Loucy (cell line): Measurements from ENCODE around the gene CATSPERD.

Source experiments
- H2AFZ ChIP-seq: fragments of 200-600 bp; sonication (generic); 2 replicates; pipeline ENCODE4 v1.6.0; 2016; ENCODE audit warnings: antibody characterized with exemption, mild to moderate bottlenecking, low read length, moderate library complexity
- H3F3A ChIP-seq: fragments of 200-600 bp; 2 replicates; pipeline ENCODE4 v1.6.0; 2016; ENCODE audit warnings: antibody characterized with exemption, low read depth, mild to moderate bottlenecking
- H3K27me3 ChIP-seq: fragments of 200-600 bp; sonication (generic); 2 replicates; pipeline ENCODE4 v1.6.1; 2014; ENCODE audit warnings: low read length, mild to moderate bottlenecking; ENCODE audit not compliant: insufficient read depth, poor library complexity, severe bottlenecking
- H3K36me3 ChIP-seq: fragments of 200-600 bp; sonication (generic); 2 replicates; pipeline ENCODE4 v1.6.1; 2016; ENCODE audit warnings: low read length; ENCODE audit not compliant: insufficient read depth
- H3K4me1 ChIP-seq: fragments of 200-600 bp; sonication (generic); 2 replicates; pipeline ENCODE4 v1.5.1; 2014; ENCODE audit warnings: low read length, mild to moderate bottlenecking; ENCODE audit not compliant: insufficient read depth, poor library complexity, severe bottlenecking
- H3K4me2 ChIP-seq: fragments of 200-600 bp; sonication (generic); 2 replicates; pipeline ENCODE4 v1.6.0; 2014; ENCODE audit warnings: antibody characterized with exemption, low read length, low read depth, mild to moderate bottlenecking; ENCODE audit not compliant: poor library complexity, severe bottlenecking
- H3K4me3 ChIP-seq: fragments of 200-600 bp; sonication (generic); 2 replicates; pipeline ENCODE4 v1.5.1; 2014; ENCODE audit warnings: low read length, mild to moderate bottlenecking, mixed read lengths; ENCODE audit not compliant: poor library complexity, severe bottlenecking
- H3K79me2 ChIP-seq: fragments of 200-600 bp; sonication (generic); 2 replicates; pipeline ENCODE4 v1.6.1; 2014; ENCODE audit warnings: low read length; ENCODE audit not compliant: insufficient read depth
- H3K9ac ChIP-seq: fragments of 200-600 bp; sonication (generic); 2 replicates; pipeline ENCODE4 v1.6.0; 2014; ENCODE audit warnings: mild to moderate bottlenecking, low read depth, low read length, moderate library complexity; ENCODE audit not compliant: poor library complexity, severe bottlenecking
- H3K9me2 ChIP-seq: fragments of 200-600 bp; sonication (generic); replicated peaks from 2 replicates; pipeline ENCODE4 v1.6.1; 2016; ENCODE audit warnings: low read depth, low read length, mixed read lengths
- H3K9me3 ChIP-seq: fragments of 200-600 bp; sonication (generic); 2 replicates; pipeline ENCODE4 v1.6.1; 2014; ENCODE audit warnings: mild to moderate bottlenecking, antibody characterized with exemption, low read length, low read depth; ENCODE audit not compliant: insufficient read depth
- H4K20me1 ChIP-seq: fragments of 200-600 bp; sonication (generic); 2 replicates; pipeline ENCODE4 v1.6.0; 2014; ENCODE audit warnings: antibody characterized with exemption, low read length, mild to moderate bottlenecking; ENCODE audit not compliant: insufficient read depth, poor library complexity, severe bottlenecking
- EZH2phosphoT487 ChIP-seq: fragments of 200-600 bp; IDR thresholded peaks from 2 replicates; pipeline ENCODE4 v1.6.1; 2018; ENCODE audit warnings: antibody characterized with exemption, mild to moderate bottlenecking, moderate library complexity, borderline replicate concordance
- TF ChIP-seq, protein P1 (sequence below): fragments of 200-600 bp; sonication (generic); conservative IDR thresholded peaks from 2 replicates; pipeline ENCODE4 v1.5.1; 2014; ENCODE audit warnings: mild to moderate bottlenecking, antibody characterized with exemption, low read length

The CATSPERD gene

DNA sequence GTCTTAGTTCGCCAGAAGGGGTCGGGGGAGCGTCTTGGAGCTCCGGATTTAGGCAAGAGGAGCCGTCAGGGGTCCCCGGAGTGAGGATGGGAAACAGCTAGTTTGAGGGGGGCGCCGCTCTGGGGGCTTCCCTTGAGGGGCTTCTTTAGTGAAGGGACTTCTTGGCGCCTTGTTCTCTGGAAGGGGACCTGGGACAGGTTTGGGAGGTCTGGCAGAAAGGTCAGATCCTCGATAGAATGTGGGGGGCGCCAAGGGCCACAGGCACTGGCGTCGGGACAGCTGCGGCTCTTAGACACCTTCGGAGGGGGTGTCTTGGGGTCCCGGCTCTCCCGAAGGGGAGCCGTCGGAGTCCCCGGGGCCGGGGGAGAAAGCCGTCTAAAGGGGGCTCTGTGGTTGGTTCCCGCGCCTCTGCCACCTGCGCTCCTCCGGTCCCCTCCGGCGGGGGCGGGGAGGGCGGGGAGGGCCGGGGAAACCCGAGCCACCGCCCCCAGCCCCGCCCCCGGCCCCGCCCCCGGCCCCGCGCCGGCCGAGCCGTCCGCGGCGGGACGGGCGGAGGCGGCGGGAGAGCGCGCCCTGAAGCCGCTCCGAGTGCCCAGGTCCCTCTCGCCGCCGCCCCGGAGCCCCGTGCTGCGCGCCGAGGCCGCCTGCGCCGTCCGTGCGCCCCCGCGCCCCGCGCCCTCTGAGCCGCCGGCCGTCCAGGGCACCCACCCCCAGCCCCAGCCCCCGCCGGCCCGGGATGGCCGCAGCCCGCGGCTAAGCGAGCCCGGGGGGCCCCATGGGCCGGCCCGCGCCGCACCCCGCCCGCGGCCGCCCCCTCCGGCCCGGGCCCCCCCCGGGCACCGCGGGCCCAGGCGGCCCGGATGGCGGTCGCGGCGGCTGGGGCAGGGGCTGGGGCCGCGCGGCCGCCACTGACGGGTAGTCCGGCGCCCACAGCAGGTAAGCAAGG, 84.4 kb downstream of the CATSPERD start, which contains the start of gene NRTN:
TSS of gene NRTN (plus strand) at position 552 of the 946 bp plus-strand sequence. CDS start 19,099 bp downstream, outside the sequence.
- Histone ChIP-seq H3K79me2 (no peaks in the 10 kb centered on the region), H3K36me3 (no peaks in the 10 kb centered on the region), H3K4me3 (peak within 1 kb of the TSS; percentile 71), H3K9ac (peak within 1 kb of the TSS; percentile 73), H3F3A (no peaks in the 10 kb centered on the region), H3K9me2 (no peaks in the 10 kb centered on the region), H3K9me3 (no peaks in the 10 kb centered on the region), H2AFZ (peak within 1 kb of the TSS; percentile 93), H3K4me1 (peaks cover 5% of the 10 kb centered on the region), H4K20me1 (no peaks in the 10 kb centered on the region), H3K4me2 (peak within 1 kb of the TSS; percentile 91), H3K27me3 (no peaks in the 10 kb centered on the region)
- TF ChIP-seq, protein P1, sequence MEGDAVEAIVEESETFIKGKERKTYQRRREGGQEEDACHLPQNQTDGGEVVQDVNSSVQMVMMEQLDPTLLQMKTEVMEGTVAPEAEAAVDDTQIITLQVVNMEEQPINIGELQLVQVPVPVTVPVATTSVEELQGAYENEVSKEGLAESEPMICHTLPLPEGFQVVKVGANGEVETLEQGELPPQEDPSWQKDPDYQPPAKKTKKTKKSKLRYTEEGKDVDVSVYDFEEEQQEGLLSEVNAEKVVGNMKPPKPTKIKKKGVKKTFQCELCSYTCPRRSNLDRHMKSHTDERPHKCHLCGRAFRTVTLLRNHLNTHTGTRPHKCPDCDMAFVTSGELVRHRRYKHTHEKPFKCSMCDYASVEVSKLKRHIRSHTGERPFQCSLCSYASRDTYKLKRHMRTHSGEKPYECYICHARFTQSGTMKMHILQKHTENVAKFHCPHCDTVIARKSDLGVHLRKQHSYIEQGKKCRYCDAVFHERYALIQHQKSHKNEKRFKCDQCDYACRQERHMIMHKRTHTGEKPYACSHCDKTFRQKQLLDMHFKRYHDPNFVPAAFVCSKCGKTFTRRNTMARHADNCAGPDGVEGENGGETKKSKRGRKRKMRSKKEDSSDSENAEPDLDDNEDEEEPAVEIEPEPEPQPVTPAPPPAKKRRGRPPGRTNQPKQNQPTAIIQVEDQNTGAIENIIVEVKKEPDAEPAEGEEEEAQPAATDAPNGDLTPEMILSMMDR, result no peak
- no peak for TF ChIP-seq EZH2phosphoT487

DNA sequence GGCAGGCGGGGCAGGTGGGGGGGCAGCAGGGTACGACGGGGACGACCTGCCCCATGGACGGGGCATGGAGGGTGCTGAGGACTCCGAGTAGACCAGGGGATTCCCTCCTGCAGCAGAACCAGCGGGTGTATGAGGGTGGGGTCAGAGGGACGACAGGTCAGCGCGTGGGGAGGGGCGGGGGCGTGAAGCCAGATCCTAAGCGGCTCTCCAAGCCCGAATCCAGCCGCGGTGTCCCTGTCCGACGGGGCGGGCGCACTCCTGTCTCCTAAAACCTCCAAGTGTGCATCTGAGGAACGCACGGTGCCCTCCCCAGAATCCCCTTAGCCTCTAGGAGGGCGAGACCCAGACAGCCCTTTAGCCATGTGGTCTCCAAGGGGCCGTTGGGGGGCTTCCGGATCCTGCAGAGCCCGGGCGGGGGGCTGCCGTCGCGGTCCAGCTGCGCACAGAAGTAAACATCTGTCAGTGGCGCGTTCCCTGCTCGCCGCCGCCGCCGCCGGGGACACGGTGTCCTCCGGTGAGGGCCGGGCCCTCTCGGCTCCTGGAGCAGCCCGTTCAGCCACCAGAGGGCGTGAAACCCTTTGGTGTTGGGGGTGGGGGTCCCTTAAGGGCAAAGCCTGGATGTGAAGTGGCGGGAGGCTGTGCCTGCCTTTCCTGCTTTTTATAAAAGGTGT, 85.2 kb downstream of the CATSPERD start:
- TF ChIP-seq, protein P1, result peak; percentile 69
- no peak for TF ChIP-seq EZH2phosphoT487
- Histone ChIP-seq H3F3A (no peaks in the 10 kb centered on the region), H3K4me1 (peaks cover 5% of the 10 kb centered on the region), H4K20me1 (no peaks in the 10 kb centered on the region), H3K9me3 (no peaks in the 10 kb centered on the region), H2AFZ (no peak overlapping the region), H3K9me2 (no peaks in the 10 kb centered on the region), H3K4me2 (peak overlapping the region; percentile 22), H3K4me3 (no peak overlapping the region), H3K9ac (no peak overlapping the region), H3K27me3 (no peaks in the 10 kb centered on the region), H3K36me3 (no peaks in the 10 kb centered on the region), H3K79me2 (no peaks in the 10 kb centered on the region)

- no peaks in the 10 kb centered on the region for H3K9me3 ChIP-seq
- H3K36me3 ChIP-seq, result no peaks in the 10 kb centered on the region
- H3K79me2 ChIP-seq, result no peaks in the 10 kb centered on the region
- H3K4me1 ChIP-seq, result peaks cover 5% of the 10 kb centered on the region
- H4K20me1 ChIP-seq, result no peaks in the 10 kb centered on the region
- TF ChIP-seq EZH2phosphoT487, result no peak
- no peaks in the 10 kb centered on the region for H3F3A ChIP-seq
- H3K4me3 ChIP-seq, result no peak overlapping the region
- H2AFZ ChIP-seq, result no peak overlapping the region
- H3K27me3 ChIP-seq, result no peaks in the 10 kb centered on the region
- no peak overlapping the region for H3K9ac ChIP-seq
- H3K9me2 ChIP-seq, result no peaks in the 10 kb centered on the region
- H3K4me2 ChIP-seq, result no peak overlapping the region
These were observed 85.7 kb downstream of the CATSPERD start for GRCh38 chr19:5806133-5806489.
